ENCODE data around the gene RXRB.
A peak's percentile ranks its signal among the peaks of the same experiment; 100 is the strongest.

The RXRB gene

DNA sequence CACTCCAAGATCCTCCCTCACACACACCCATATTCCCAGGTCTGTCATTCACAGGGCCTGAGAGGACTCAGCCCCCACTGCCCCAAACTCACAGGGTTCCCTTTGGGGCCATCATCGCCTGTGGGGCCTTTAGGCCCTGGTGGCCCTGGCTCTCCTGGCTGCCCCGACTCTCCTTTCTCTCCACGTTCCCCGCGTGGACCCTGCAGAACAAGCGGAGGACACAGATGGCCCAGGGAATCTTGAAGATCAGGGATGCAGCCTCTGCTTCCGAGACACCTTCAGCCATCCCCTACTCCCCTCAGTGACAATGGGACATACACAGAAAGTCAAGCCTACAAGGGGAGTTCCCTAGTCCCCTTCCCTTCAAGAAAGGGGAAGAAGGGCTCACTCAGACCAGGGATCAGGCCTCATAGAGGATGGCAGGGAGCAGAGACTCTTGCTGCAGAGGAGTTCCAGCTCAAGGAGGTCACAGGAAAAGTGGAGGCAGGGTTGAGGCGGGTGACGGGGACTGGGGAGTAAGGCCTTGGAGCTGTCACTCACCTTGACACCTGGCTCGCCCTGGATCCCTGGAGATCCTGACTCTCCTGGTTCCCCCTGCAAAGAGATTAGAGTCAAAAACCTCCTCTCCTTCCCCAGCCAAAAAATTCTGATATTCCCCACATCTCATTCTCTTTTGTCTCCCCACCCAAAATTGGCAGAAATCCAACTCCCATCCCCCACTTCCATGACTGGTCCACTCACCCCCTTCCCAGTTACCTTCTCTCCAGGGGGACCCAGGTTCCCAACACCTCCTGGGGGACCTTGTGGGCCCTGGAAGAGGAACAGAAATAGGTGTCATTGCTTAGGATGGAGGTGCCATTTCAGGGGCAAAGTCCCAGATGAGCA, 30.9 kb downstream of the RXRB start:
- peaks cover 9% of the 10 kb centered on the region for H3K27me3 ChIP-seq (ENCODE audit: control insufficient read depth, insufficient read depth, low read length)
- no peaks in the 10 kb centered on the region for H3K9me3 ChIP-seq (ENCODE audit: control insufficient read depth, low read length)
- no peaks in the 10 kb centered on the region for H3K36me3 ChIP-seq (ENCODE audit: control insufficient read depth, insufficient read depth, low read length)
- no peaks in the 10 kb centered on the region for H3K4me1 ChIP-seq (ENCODE audit: control insufficient read depth, insufficient read depth, low read length)
- no peak overlapping the region for H3K9ac ChIP-seq (ENCODE audit: low read length)
- no peak overlapping the region for H3K4me3 ChIP-seq (ENCODE audit: low read length)

DNA sequence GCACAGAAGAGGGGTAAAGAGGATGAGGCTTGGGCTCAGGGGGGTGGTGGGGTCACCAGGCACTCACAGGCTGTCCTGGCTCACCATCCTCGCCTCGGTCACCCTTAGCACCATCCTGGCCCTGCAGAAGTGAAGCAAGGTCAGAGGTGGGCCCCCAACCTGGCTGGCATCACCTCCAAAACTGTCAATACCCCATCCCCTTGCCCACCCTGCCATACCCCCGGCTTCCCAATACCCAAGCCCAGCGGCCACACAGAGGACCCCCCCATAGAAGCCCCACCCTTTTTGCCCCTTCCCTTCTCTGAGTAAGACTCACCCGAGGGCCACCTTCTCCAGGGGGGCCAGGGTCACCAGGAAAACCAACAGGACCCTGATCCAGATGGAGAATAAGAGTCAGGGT, 31.8 kb downstream of the RXRB start:
- H3K9me3 ChIP-seq (ENCODE audit: control insufficient read depth, low read length) = no peaks in the 10 kb centered on the region
- no peak overlapping the region for H3K9ac ChIP-seq (ENCODE audit: low read length)
- H3K4me3 ChIP-seq (ENCODE audit: low read length) = no peak overlapping the region
- H3K4me1 ChIP-seq (ENCODE audit: control insufficient read depth, insufficient read depth, low read length) = no peaks in the 10 kb centered on the region
- H3K36me3 ChIP-seq (ENCODE audit: control insufficient read depth, insufficient read depth, low read length) = no peaks in the 10 kb centered on the region
- H3K27me3 ChIP-seq (ENCODE audit: control insufficient read depth, insufficient read depth, low read length) = peaks cover 9% of the 10 kb centered on the region

DNA sequence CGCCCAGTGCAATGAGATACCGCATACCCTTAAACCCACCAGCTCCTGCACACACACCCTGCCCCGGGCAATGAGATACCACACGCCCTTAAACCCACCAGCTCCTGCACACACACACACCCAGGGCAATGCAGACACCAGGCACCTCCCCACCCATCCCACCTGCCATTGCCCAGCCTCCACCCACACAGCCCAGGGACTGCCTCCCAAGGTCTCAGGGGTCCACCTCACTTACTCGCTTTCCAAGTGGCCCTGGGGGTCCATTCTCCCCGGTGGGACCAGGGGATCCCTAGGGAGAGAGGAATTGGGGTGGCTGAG, 32.2 kb downstream of the RXRB start:
- Histone ChIP-seq H3K36me3 (ENCODE audit: control insufficient read depth, insufficient read depth, low read length) (no peaks in the 10 kb centered on the region), H3K9ac (ENCODE audit: low read length) (no peak overlapping the region), H3K27me3 (ENCODE audit: control insufficient read depth, insufficient read depth, low read length) (peaks cover 9% of the 10 kb centered on the region), H3K4me3 (ENCODE audit: low read length) (no peak overlapping the region), H3K4me1 (ENCODE audit: control insufficient read depth, insufficient read depth, low read length) (no peaks in the 10 kb centered on the region), H3K9me3 (ENCODE audit: control insufficient read depth, low read length) (no peaks in the 10 kb centered on the region)

DNA sequence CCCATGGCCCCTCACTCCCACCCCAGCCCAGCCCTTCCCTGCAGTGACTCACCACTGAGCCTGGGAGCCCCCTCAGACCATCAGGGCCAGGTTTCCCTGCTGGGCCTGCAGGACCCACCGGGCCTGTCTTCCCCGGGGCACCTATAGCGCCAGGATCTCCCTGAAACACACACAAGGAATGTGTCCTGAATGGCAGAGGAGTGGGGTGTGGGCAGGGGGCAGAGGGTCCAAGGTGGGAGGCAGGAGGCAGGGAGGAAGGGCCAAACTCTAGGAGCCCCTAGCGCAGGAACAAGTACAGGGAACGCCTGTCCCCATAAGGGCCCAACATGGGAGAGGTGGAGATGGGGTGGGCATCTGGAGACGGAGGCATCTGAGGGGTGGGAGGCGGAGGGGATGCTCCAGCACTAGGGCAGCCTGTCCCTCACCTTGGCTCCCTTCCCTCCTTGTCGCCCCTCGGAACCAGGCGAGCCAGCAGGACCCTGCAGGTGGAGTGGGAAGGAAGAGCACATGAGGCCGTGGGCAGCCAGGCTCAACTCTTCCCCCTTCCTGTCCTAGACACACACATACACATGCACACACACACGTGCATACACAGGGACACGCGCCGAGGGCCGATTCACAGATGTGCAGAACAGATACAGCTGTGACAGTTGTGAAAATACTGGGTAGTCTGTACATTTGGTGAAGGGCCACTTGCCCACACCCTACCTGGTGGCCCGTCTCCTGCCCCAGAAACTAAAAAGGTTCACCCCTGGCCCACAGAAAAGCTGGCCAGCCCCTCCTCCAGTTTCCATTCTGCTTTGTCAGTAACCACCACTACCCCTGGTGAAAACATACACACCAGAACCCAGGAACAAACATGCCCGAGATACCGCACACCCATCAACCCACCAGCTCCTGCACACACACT, 32.8 kb downstream of the RXRB start:
- Histone ChIP-seq H3K4me3 (ENCODE audit: low read length) (no peak overlapping the region), H3K27me3 (ENCODE audit: control insufficient read depth, insufficient read depth, low read length) (peaks cover 4% of the 10 kb centered on the region), H3K9me3 (ENCODE audit: control insufficient read depth, low read length) (no peaks in the 10 kb centered on the region), H3K4me1 (ENCODE audit: control insufficient read depth, insufficient read depth, low read length) (no peaks in the 10 kb centered on the region), H3K9ac (ENCODE audit: low read length) (no peak overlapping the region), H3K36me3 (ENCODE audit: control insufficient read depth, insufficient read depth, low read length) (no peaks in the 10 kb centered on the region)

DNA sequence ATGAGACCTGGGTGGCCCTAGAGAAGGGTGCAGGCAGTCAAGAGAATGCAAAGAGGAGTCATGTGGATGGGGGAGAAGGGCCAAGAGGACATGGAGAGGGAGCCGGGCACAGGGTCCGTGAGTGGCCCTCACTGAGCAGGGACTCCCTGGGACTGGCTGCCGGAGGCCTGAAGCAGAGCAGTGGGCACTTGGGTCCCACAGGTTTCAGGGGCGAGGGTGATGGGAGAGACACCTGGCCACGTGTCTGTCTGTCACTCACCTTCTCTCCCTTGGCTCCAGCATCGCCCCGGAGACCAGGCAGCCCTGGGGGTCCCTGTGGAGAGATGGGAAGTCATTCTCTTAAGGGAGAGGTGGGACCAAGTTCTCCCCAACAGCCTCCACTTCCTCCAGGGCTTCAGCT, 33.7 kb downstream of the RXRB start:
- Histone ChIP-seq H3K36me3 (ENCODE audit: control insufficient read depth, insufficient read depth, low read length) (no peaks in the 10 kb centered on the region), H3K9ac (ENCODE audit: low read length) (no peak overlapping the region), H3K4me3 (ENCODE audit: low read length) (no peak overlapping the region), H3K4me1 (ENCODE audit: control insufficient read depth, insufficient read depth, low read length) (peaks cover 5% of the 10 kb centered on the region), H3K27me3 (ENCODE audit: control insufficient read depth, insufficient read depth, low read length) (peaks cover 10% of the 10 kb centered on the region), H3K9me3 (ENCODE audit: control insufficient read depth, low read length) (no peaks in the 10 kb centered on the region)

DNA sequence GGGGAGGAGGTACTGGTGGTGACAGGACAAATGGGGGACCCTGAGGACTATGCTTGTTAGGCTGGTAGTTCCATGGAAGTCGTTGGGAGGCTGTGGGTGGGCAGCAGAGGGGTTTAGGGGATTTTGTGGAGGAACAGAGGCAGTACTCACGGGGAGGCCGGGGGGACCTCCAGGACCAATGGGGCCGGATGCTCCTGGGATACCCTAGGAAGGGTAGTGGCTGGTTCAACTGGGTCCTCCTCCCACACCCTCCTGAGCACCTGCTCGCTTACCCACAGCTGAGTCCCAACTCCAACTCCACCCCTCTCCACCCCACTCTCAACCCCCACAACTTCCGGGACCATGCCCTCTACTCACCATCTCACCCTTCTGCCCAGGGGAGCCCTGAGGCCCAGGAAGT, 34.1 kb downstream of the RXRB start:
- Histone ChIP-seq H3K4me3 (ENCODE audit: low read length) (no peak overlapping the region), H3K9me3 (ENCODE audit: control insufficient read depth, low read length) (no peaks in the 10 kb centered on the region), H3K4me1 (ENCODE audit: control insufficient read depth, insufficient read depth, low read length) (peaks cover 8% of the 10 kb centered on the region), H3K27me3 (ENCODE audit: control insufficient read depth, insufficient read depth, low read length) (peaks cover 10% of the 10 kb centered on the region), H3K9ac (ENCODE audit: low read length) (no peak overlapping the region), H3K36me3 (ENCODE audit: control insufficient read depth, insufficient read depth, low read length) (no peaks in the 10 kb centered on the region)

DNA sequence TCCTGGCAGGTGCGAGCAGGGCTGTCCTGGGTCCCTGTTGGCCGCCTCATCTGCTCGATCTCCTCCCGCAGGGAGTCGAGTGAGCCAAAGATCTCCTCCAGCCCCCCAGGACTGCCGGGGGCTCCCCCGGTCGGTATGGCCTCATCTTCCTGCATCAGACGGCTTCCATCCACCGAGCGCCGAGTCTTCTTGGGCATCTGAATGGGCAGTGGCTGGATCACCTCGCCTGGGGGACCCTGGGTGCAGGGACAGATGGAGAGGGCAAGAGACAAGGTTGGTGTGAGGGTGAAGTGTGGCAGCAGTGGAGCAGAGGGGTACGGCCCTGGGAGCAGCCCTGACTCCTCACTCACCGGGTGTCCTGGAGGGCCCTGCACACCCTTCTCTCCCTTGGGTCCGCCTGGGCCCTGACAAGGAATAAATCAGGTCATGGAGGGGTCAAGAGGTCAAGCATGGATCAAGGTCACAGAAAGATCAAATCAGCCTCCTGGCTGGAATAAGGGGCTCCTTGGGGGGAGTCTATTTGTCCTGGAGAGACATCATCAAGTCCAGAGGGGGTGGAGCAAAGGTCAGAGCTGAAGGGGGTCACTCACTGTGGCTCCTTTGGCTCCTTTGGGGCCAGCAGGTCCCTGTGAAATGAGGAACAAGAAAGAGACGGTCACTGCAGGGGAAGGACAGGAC, 34.7 kb downstream of the RXRB start:
- no peaks in the 10 kb centered on the region for H3K36me3 ChIP-seq (ENCODE audit: control insufficient read depth, insufficient read depth, low read length)
- H3K4me3 ChIP-seq (ENCODE audit: low read length) = no peak overlapping the region
- no peak overlapping the region for H3K9ac ChIP-seq (ENCODE audit: low read length)
- H3K4me1 ChIP-seq (ENCODE audit: control insufficient read depth, insufficient read depth, low read length) = peaks cover 15% of the 10 kb centered on the region
- H3K27me3 ChIP-seq (ENCODE audit: control insufficient read depth, insufficient read depth, low read length) = peaks cover 7% of the 10 kb centered on the region
- no peaks in the 10 kb centered on the region for H3K9me3 ChIP-seq (ENCODE audit: control insufficient read depth, low read length)

DNA sequence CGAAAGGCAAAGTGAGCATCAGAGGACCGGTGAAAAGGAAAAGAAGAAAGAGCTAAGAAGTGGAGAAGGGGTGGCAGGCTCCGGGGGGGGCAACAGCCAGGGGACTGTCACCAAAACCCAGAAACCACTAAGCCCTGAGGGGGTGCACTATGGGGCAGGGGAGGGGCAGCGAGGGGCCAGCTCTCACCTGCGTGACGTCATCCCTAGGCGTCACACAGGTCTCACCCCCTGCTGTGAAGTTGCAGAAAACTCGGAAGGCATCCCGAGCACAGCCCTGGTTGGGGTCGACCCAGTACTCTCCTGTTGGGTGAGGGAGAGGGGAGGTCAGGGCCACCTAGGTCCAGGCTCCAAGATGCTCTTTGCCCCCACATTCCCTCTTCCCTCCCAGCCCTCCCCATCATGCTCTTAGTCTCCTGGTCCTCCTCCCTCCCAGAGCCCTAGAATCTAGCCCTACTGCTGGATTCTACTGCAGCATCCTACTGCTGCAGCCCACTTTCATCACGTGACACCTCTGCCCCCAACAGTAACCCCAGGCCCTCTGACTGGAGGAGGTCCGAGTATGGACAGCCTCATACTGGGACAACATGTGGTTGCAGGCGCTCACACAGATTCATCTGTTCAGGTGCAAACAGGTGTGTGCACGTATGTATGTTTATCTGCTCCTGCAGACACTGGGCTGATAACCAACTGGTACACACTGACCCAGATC, 35.6 kb downstream of the RXRB start:
- Histone ChIP-seq H3K4me1 (ENCODE audit: control insufficient read depth, insufficient read depth, low read length) (peaks cover 17% of the 10 kb centered on the region), H3K4me3 (ENCODE audit: low read length) (no peak overlapping the region), H3K9me3 (ENCODE audit: control insufficient read depth, low read length) (no peaks in the 10 kb centered on the region), H3K9ac (ENCODE audit: low read length) (no peak overlapping the region), H3K36me3 (ENCODE audit: control insufficient read depth, insufficient read depth, low read length) (no peaks in the 10 kb centered on the region), H3K27me3 (ENCODE audit: control insufficient read depth, insufficient read depth, low read length) (peaks cover 7% of the 10 kb centered on the region)

DNA sequence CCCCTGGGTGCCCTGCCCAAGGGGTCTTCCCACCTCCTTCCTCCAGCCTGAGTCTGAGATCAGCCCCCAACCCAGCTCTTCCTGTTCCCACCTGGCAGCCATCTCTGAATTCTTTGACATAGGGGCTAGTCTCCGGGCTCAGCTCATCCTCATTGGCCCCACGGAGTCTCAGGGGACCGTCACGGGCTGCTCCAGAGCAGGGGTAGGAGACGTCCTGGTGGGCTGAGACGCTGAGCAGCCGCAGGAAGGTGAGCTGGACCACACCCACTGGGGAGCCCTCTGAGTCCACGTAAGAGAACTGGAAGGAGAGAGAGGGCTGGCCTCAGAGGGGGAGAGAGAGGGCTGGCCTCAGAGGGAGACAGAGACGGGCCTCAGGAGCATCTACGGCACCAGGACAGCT, 36.3 kb downstream of the RXRB start:
- peaks cover 7% of the 10 kb centered on the region for H3K27me3 ChIP-seq (ENCODE audit: control insufficient read depth, insufficient read depth, low read length)
- H3K9ac ChIP-seq (ENCODE audit: low read length) = no peak overlapping the region
- no peaks in the 10 kb centered on the region for H3K36me3 ChIP-seq (ENCODE audit: control insufficient read depth, insufficient read depth, low read length)
- H3K4me3 ChIP-seq (ENCODE audit: low read length) = no peak overlapping the region
- peaks cover 17% of the 10 kb centered on the region for H3K4me1 ChIP-seq (ENCODE audit: control insufficient read depth, insufficient read depth, low read length)
- H3K9me3 ChIP-seq (ENCODE audit: control insufficient read depth, low read length) = no peaks in the 10 kb centered on the region

DNA sequence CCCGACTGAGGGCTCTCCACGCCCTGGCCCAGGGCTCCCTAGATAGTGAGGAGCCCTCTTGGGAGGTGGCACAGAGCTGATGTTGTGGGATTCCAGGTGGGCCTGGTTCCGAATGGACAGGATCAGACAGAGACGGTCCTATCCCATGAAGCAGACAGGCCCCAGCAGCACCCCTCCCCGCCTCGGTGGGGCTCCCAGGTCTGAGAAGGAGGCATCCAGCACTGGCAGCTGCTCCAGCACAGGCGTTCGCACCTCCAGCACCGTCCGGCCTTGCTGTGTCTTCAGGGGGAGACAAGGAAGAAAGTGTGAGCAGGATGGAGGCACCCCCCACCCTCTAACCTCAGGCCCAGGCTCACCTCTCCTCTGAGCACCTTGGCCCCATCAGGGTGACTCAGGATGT, 36.9 kb downstream of the RXRB start:
- Histone ChIP-seq H3K4me1 (ENCODE audit: control insufficient read depth, insufficient read depth, low read length) (peaks cover 17% of the 10 kb centered on the region), H3K36me3 (ENCODE audit: control insufficient read depth, insufficient read depth, low read length) (no peaks in the 10 kb centered on the region), H3K4me3 (ENCODE audit: low read length) (no peak overlapping the region), H3K27me3 (ENCODE audit: control insufficient read depth, insufficient read depth, low read length) (peaks cover 7% of the 10 kb centered on the region), H3K9me3 (ENCODE audit: control insufficient read depth, low read length) (no peaks in the 10 kb centered on the region), H3K9ac (ENCODE audit: low read length) (no peak overlapping the region)

DNA sequence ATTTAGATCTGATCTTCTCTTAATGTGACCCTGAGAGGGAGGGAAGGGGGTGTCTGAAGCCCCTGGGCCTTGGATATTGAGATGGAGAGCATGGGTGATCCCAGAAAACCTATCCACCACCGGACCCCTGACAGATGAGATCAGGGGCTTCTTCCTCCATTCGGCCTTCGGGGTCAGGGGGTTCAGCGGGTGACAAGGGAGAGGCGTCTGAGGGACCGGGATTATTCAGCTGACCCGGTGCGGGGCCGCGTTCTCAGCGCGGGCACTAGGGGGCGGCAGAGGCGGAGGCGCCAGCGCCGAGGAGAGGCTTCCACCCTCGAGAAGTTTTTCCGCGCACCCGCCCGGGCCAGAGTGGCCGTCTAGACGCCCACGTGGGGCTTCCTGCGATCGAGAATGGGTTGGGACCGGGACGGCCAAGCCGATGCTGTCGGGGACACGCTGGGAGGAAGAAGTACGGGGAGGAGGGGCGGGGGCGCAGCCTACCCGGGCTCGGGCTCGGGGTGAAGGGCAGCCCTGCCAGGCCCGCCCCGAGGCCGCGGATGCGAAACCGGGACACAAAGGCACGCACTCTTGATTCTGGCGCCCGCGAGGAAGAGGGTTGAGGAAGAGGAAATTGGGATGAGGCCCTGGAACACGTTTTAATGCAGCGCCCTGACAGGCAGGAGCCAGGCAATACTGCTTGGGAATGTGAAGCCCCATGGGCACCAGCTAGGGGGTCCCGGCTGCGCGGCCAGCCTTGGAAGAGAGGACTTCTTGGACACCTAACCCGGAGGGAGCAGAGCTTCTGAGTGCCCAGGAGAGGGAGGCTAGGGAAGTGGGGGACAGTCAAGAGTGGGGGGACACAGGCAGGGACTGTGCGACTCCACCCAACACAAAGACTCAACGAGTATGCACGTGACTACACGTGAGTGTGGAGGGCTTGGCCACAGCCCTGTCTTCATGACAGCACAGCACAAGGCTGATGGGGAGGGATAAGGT, 38.8 kb downstream of the RXRB start:
- Histone ChIP-seq H3K4me3 (ENCODE audit: low read length) (peak overlapping the region; percentile 49), H3K9me3 (ENCODE audit: control insufficient read depth, low read length) (no peaks in the 10 kb centered on the region), H3K9ac (ENCODE audit: low read length) (peak overlapping the region; percentile 69)

More for the DNA sequence above, 38.8 kb downstream of the RXRB start:
- Histone ChIP-seq H3K4me1 (ENCODE audit: control insufficient read depth, insufficient read depth, low read length) (peaks cover 17% of the 10 kb centered on the region), H3K27me3 (ENCODE audit: control insufficient read depth, insufficient read depth, low read length) (peaks cover 7% of the 10 kb centered on the region), H3K36me3 (ENCODE audit: control insufficient read depth, insufficient read depth, low read length) (no peaks in the 10 kb centered on the region)

All from mucosa of stomach (tissue), 1 donor.